ENCODE results near the gene TMEM39B. TPM values are rescaled to one million over a fixed set of nuclear protein-coding genes. Genes with fewer than 3 reads are reported as not detected.

Gene TMEM39B
- total and polyA plus RNA-seq, 2 of the 4 experiments (the other 2 are of a cell fraction), result 6.5 to 28.7 TPM

GRCh38 chr1:32137111-32137510 lies 64.4 kb downstream of the TMEM39B start:
- no peak for ATAC-seq (ENCODE audit: low read depth)

More at GRCh38 chr1:32137111-32137510, 64.4 kb downstream of the TMEM39B start:
- 98% methylated on average over 5 of the region's 5 CpGs; no CpG with 5 or more reads in 1 of the 2 experiments for WGBS, 2 experiments (ENCODE audit: extremely low coverage in 2 of 2, insufficient read length in 1 of 2)
- no peak overlapping the region for H2AFZ ChIP-seq (replicated peaks; ENCODE audit: low read length, poor library complexity)
- H2AK9ac ChIP-seq (replicated peaks; ENCODE audit: low read depth, low read length, poor library complexity), result no peak overlapping the region
- no TSS peak for BruUV-seq (replicated peaks)
- peaks cover 39% of the 10 kb centered on the region for H4K20me1 ChIP-seq (ENCODE audit: insufficient read depth, low read length)
- no peak for TF ChIP-seq CEBPB (IDR thresholded peaks at IDR 0.05; ENCODE audit: low read depth, low read length)
- no peak for TF ChIP-seq CHD1 (IDR thresholded peaks at IDR 0.05; ENCODE audit: low read depth, low read length)
- no peak for TF ChIP-seq RAD21 (IDR thresholded peaks at IDR 0.05; ENCODE audit: low read length)
- no peak for TF ChIP-seq MAZ (IDR thresholded peaks at IDR 0.05; ENCODE audit: borderline replicate concordance, low read depth, low read length)
- no peak for TF ChIP-seq ELK1 (IDR thresholded peaks at IDR 0.05; ENCODE audit: borderline replicate concordance, low read depth, low read length)
- no peak overlapping the region for H4K91ac ChIP-seq (ENCODE audit: insufficient read depth, low read depth, low read length)
- peaks cover 22 to 82% of the 10 kb centered on the region in 2 experiments for H3K79me1 ChIP-seq (ENCODE audit: low read depth in 1 of 2, low read length in 2 of 2)
- H2BK20ac ChIP-seq (ENCODE audit: low read depth, low read length), result no peak overlapping the region
- no peak overlapping the region for H2AK5ac ChIP-seq (ENCODE audit: low read depth, low read length)
- in situ Hi-C loops (cut with MboI; ENCODE audit: low sequenced_read_pairs), result no loop called here
- H4K5ac ChIP-seq (ENCODE audit: low read depth, low read length), result no peak overlapping the region
- H4K8ac ChIP-seq (ENCODE audit: low read depth in 2 of 2, low read length in 2 of 2), result no peak overlapping the region
- intact Hi-C loops (cut with micrococcal nuclease), result no loop called here
- CTCF ChIA-PET, result no interaction called here
- H3K9me1 ChIP-seq (ENCODE audit: insufficient read depth, low read length), result peaks cover 13% of the 10 kb centered on the region
- H3K27ac ChIP-seq (ENCODE audit: insufficient read depth, low read length), result no peak overlapping the region
- POLR2A ChIA-PET (ENCODE audit: unreplicated experiment), result no interaction called here
- H3K27me3 ChIP-seq (ENCODE audit: control insufficient read depth, insufficient read depth, low read length), result no peaks in the 10 kb centered on the region
- H3K56ac ChIP-seq (ENCODE audit: extremely low read depth, insufficient read depth, low read length), result no peak overlapping the region
- no peak overlapping the region for H3K9ac ChIP-seq (ENCODE audit: low read depth, low read length)
- no peak overlapping the region for H2BK120ac ChIP-seq (ENCODE audit: low read depth, low read length)
- no peak overlapping the region for H3K18ac ChIP-seq (ENCODE audit: low read depth, low read length)
- H3K14ac ChIP-seq (replicated peaks; ENCODE audit: low read depth, low read length), result no peak overlapping the region
- DNase-seq, result no peak
- no peak overlapping the region for H3K4ac ChIP-seq (ENCODE audit: low read depth, low read length)
- no peaks in the 10 kb centered on the region for H3K9me3 ChIP-seq (ENCODE audit: control insufficient read depth, insufficient read depth, low read length)
- H3K4me3 ChIP-seq (ENCODE audit: insufficient read depth, low read depth, low read length), result no peak overlapping the region
- H2BK5ac ChIP-seq (ENCODE audit: low read depth, low read length, poor library complexity, severe bottlenecking), result no peak overlapping the region
- no peak overlapping the region for H3K4me2 ChIP-seq (ENCODE audit: low read depth, low read length)
- peaks cover 12% of the 10 kb centered on the region for H3K4me1 ChIP-seq (ENCODE audit: control insufficient read depth, insufficient read depth, low read length)
- H3K36me3 ChIP-seq (ENCODE audit: control insufficient read depth, insufficient read depth, low read length), result no peaks in the 10 kb centered on the region
- dilution Hi-C loops (cut with HindIII; ENCODE audit: low sequenced_read_pairs, unreplicated experiment), result no loop called here
- H2BK15ac ChIP-seq (ENCODE audit: low read depth, low read length), result no peak overlapping the region
- H3K23ac ChIP-seq (ENCODE audit: low read depth, low read length), result no peak overlapping the region

Measured in IMR-90 (cell line).